PC-3 (cell line): ENCODE measurements around the gene RHEX. TPM values are rescaled to one million over a fixed set of nuclear protein-coding genes. Genes with fewer than 3 reads are reported as not detected.

Experiments
- ATAC-seq: fragments of 200-7000 bp; cut with Tn5 transposase; 2 replicates; pipeline ENCODE4 v1.9.1; 2020; ENCODE audit warnings: mild to moderate bottlenecking, moderate library complexity
- BruUV-seq: library from RNA; stranded (reverse); fragments of 400-500 nt; replicated peaks from 2 replicates; lab custom pipeline; 2021; lab: Mats Ljungman, UMichigan
- CTCF ChIA-PET: fragments of 300-600 bp; sonication (Branson Sonifier 250); formaldehyde crosslinking; loops from one replicate; lab custom pipeline; 2022; ENCODE audit warnings: antibody characterized with exemption; lab: Charles Lee
- POLR2A ChIA-PET: fragments of 300-600 bp; sonication (Branson Sonifier 250); formaldehyde crosslinking; loops from one replicate; lab custom pipeline; 2022; ENCODE audit warnings: antibody characterized with exemption; ENCODE audit not compliant: unreplicated experiment; lab: Charles Lee
- DNase-seq: peaks from one replicate; pipeline ENCODE4 v3.0.0-alpha.2; 2015
- H2AFZ ChIP-seq: fragments of 300-600 bp; sonication (generic); 2 replicates; pipeline ENCODE4 v1.6.0; 2016; ENCODE audit warnings: antibody characterized with exemption, low read length
- H3F3A ChIP-seq: fragments of 300-600 bp; sonication (generic); one replicate; pipeline ENCODE4 v1.6.0; 2017; ENCODE audit warnings: antibody characterized with exemption, low read length, control low read depth, mild to moderate bottlenecking; ENCODE audit not compliant: unreplicated experiment
- H3K27ac ChIP-seq: fragments of 300-600 bp; sonication (generic); 2 replicates; pipeline ENCODE4 v1.5.1; 2016; ENCODE audit warnings: mild to moderate bottlenecking, low read length
- H3K27me3 ChIP-seq: fragments of 300-600 bp; sonication (generic); 2 replicates; pipeline ENCODE4 v1.6.1; 2016; ENCODE audit warnings: low read length, mixed read lengths
- H3K36me3 ChIP-seq: fragments of 300-600 bp; sonication (generic); 2 replicates; pipeline ENCODE4 v1.6.1; 2016; ENCODE audit warnings: low read depth, mixed run types, low read length, mixed read lengths
- H3K4me1 ChIP-seq: fragments of 300-600 bp; sonication (generic); 2 replicates; pipeline ENCODE4 v1.5.1; 2016; ENCODE audit warnings: low read length; ENCODE audit not compliant: insufficient read depth
- H3K4me2 ChIP-seq: fragments of 300-600 bp; sonication (generic); 2 replicates; pipeline ENCODE4 v1.6.0; 2016; ENCODE audit warnings: low read length
- H3K4me3 ChIP-seq: fragments of 300-600 bp; sonication (generic); 2 replicates; pipeline ENCODE4 v1.5.1; 2016; ENCODE audit warnings: mild to moderate bottlenecking, low read length, mixed read lengths
- H3K79me2 ChIP-seq: fragments of 300-600 bp; sonication (generic); 2 replicates; pipeline ENCODE4 v1.6.1; 2017; ENCODE audit warnings: low read length, mixed read lengths
- H3K9ac ChIP-seq: fragments of 300-600 bp; sonication (generic); 2 replicates; pipeline ENCODE4 v1.6.0; 2016; ENCODE audit warnings: mild to moderate bottlenecking, low read length
- H3K9me2 ChIP-seq: fragments of 300-600 bp; sonication (generic); replicated peaks from 2 replicates; pipeline ENCODE4 v1.6.1; 2016; ENCODE audit warnings: mixed run types, low read length, mixed read lengths
- H3K9me3 ChIP-seq: fragments of 300-600 bp; sonication (generic); 2 replicates; pipeline ENCODE4 v1.6.1; 2016; ENCODE audit warnings: low read length, mixed read lengths
- H4K20me1 ChIP-seq: fragments of 300-600 bp; sonication (generic); 2 replicates; pipeline ENCODE4 v1.6.1; 2016; ENCODE audit warnings: low read length, mixed read lengths
- CTCF ChIP-seq: fragments of 300-600 bp; sonication (generic); conservative IDR thresholded peaks from 2 replicates; pipeline ENCODE4 v1.5.1; 2017; ENCODE audit warnings: antibody characterized with exemption, low read depth, mild to moderate bottlenecking, low read length
- EZH2 ChIP-seq: fragments of 300-600 bp; sonication (generic); IDR thresholded peaks from one replicate; pipeline ENCODE4 v1.6.1; 2017; ENCODE audit warnings: antibody characterized with exemption, mild to moderate bottlenecking, low read length; ENCODE audit not compliant: unreplicated experiment
- EZH2phosphoT487 ChIP-seq: fragments of 300-600 bp; sonication (generic); IDR thresholded peaks from 2 replicates; pipeline ENCODE4 v1.6.1; 2018; ENCODE audit warnings: mild to moderate bottlenecking, antibody characterized with exemption, low read length, borderline replicate concordance
- intact Hi-C: fragments of 100-400 bp; cut with micrococcal nuclease; formaldehyde crosslinking; loops from 2 replicates; pipeline ENCODE4 v1.9.0; 2023
- total RNA-seq: library from RNA; depleted of rRNA; stranded (reverse); fragments of >200 nt; gene quantifications from 2 replicates; pipeline ENCODE4 v1.2.3, GENCODE V29; 2014

RHEX gene
- total RNA-seq, 1 experiment from 2014 or later = not detected

GRCh38 chr1:206080026-206080820, 27.2 kb downstream of the RHEX start:
- Histone ChIP-seq H3F3A (no peaks in the 10 kb centered on the region), H3K9me2 (no peaks in the 10 kb centered on the region), H3K79me2 (no peaks in the 10 kb centered on the region), H3K9ac (no peak overlapping the region), H3K36me3 (no peaks in the 10 kb centered on the region), H3K4me1 (no peaks in the 10 kb centered on the region), H3K4me2 (no peak overlapping the region), H3K27ac (no peak overlapping the region), H4K20me1 (no peaks in the 10 kb centered on the region), H3K4me3 (no peak overlapping the region), H2AFZ (no peak overlapping the region), H3K27me3 (peaks cover 89% of the 10 kb centered on the region), H3K9me3 (no peaks in the 10 kb centered on the region)
- ChIA-PET POLR2A (no interaction called here), CTCF (no interaction called here)
- BruUV-seq = no TSS peak
- ATAC-seq = no peak
- no peak for DNase-seq
- TF ChIP-seq CTCF = no peak
- no peak for TF ChIP-seq EZH2
- TF ChIP-seq EZH2phosphoT487 = no peak
- intact Hi-C loops = no loop called here

GRCh38 chr1:206081856-206082255, 28.9 kb downstream of the RHEX start:
- H3K9me3 ChIP-seq = no peaks in the 10 kb centered on the region
- H3F3A ChIP-seq = no peaks in the 10 kb centered on the region
- no peaks in the 10 kb centered on the region for H3K4me1 ChIP-seq
- H3K27me3 ChIP-seq = peaks cover 89% of the 10 kb centered on the region
- H3K36me3 ChIP-seq = no peaks in the 10 kb centered on the region
- DNase-seq (no peak), ATAC-seq (no peak)
- no peaks in the 10 kb centered on the region for H3K9me2 ChIP-seq
- H3K4me2 ChIP-seq = no peak overlapping the region
- no TSS peak for BruUV-seq
- H4K20me1 ChIP-seq = no peaks in the 10 kb centered on the region
- POLR2A ChIA-PET = no interaction called here
- no peaks in the 10 kb centered on the region for H3K79me2 ChIP-seq
- intact Hi-C loops = no loop called here
- CTCF ChIA-PET = no interaction called here
- no peak overlapping the region for H3K9ac ChIP-seq
- H3K4me3 ChIP-seq = no peak overlapping the region
- H2AFZ ChIP-seq = no peak overlapping the region
- TF ChIP-seq CTCF = no peak
- no peak for TF ChIP-seq EZH2
- no peak for TF ChIP-seq EZH2phosphoT487
- no peak overlapping the region for H3K27ac ChIP-seq
